SH-SY5Y (cell line): Measurements from ENCODE around the gene KBTBD7.

ENCODE experiments used
- GATA2 ChIP-seq: IDR thresholded peaks from 2 replicates; pipeline ENCODE4 v1.6.1; 2011; ENCODE audit warnings: mild to moderate bottlenecking, low read depth, low read length
- GATA3 ChIP-seq: IDR thresholded peaks from 2 replicates; pipeline ENCODE4 v1.6.1; 2011; ENCODE audit warnings: low read depth, mild to moderate bottlenecking, low read length, moderate library complexity

DNA sequence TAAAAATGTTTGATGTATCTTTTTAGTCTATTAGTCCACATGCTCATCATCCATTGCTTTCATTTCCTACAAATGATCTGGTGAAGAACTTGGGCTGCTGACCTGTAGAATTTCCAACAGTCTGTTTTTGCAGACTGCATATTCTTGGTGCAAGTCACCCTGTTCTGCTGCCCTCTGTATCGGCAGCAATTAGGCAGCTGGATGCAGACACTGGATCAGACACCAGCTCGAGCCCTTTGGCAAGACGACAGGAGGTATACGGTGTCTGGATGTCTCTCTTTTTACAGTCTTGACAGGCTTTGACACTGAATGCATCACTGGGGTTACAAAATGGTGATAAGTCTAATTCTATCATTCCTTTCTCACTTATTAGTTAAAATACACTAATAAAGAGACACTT is 47.3 kb upstream of the KBTBD7 start:
- TF ChIP-seq GATA3 (no peak), GATA2 (no peak)
